ENCODE results near the gene PTMA.
A peak's percentile ranks its signal among the peaks of the same experiment; 100 is the strongest.
"Not testable (repeated sequence)": the region's sequence is repeated elsewhere in the genome, so short reads cannot be mapped to it uniquely, and the experiment has no call there.

The PTMA gene, protein sequence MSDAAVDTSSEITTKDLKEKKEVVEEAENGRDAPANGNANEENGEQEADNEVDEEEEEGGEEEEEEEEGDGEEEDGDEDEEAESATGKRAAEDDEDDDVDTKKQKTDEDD

DNA sequence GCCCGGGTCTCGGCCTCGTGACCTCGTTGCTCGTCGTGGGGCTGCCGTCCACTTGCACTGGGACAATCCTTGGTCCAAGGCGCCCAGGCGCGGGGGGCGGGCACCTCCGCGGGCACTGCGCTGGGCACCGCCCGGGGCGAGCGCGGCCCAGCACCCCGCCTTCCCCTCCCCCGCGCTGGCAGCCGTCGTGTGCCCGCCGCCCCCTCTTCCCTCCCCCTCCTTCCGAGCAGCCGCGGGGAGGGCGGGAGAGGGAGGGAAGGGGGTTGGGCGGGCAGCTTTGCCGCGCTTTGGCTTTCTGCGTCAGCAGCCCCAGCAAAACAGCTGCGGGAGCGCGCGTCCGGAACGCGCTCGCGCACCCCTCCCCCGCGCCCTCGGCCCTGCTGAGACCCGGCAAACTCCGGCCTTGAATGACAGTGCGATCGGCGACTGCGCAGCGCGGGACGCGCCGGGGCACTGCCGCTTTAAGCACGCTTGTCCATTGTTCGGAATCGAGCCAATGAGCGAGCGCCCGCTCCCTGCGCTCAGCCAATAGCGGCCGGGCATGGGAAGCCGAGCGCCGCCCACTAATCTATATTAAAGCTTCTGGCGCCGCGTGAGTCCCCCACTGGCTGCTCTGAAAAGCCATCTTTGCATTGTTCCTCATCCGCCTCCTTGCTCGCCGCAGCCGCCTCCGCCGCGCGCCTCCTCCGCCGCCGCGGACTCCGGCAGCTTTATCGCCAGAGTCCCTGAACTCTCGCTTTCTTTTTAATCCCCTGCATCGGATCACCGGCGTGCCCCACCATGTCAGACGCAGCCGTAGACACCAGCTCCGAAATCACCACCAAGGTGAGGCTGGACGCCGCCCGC, at the start of gene PTMA:
Gene PTMA (plus strand): TSS at position 599 of the 846 bp plus-strand sequence. CDS start 182 bp downstream, at position 781.
- peak; percentile 99 for DNase-seq (ENCODE audit: low read depth)

DNA sequence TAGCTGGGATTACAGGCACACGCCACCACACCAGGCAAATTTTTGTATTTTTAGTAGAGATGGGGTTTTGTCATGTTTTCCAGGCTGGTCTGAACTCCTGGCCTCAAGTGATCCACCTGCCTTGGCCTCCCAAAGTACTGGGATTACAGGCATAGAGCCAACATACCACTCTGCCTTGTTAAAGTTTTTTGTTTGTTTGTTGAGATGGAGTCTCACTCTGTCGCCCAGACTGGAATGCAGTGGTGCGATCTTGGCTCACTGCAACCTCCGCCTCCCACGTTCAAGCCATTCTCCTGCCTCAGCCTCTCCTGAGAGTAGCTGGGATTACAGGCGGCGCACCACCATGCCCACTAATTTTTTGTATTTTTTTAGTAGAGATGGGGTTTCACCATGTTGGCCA, 48.3 kb upstream of the PTMA start:
- DNase-seq (ENCODE audit: low read depth), result not testable (repeated sequence)

DNA sequence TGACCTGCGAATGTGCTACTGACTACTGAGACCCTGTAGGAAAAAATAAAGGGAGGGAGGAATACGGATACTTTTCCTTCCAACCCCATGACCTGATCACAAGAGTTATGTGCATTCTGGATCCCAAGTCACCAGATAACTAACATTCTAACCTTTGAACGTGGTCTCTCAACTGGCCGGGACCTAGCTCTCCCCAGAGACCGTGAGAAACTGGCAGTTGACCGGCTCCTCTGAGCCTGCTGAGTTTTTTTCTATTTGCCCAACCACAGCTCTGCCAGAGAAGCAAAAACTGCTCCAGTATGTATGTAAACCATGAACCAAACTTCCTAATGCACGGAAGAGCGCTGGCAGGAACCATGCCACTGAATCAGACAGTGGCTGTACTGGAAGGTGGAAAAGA, 47.5 kb upstream of the PTMA start:
- no peak for DNase-seq (ENCODE audit: low read depth)

DNA sequence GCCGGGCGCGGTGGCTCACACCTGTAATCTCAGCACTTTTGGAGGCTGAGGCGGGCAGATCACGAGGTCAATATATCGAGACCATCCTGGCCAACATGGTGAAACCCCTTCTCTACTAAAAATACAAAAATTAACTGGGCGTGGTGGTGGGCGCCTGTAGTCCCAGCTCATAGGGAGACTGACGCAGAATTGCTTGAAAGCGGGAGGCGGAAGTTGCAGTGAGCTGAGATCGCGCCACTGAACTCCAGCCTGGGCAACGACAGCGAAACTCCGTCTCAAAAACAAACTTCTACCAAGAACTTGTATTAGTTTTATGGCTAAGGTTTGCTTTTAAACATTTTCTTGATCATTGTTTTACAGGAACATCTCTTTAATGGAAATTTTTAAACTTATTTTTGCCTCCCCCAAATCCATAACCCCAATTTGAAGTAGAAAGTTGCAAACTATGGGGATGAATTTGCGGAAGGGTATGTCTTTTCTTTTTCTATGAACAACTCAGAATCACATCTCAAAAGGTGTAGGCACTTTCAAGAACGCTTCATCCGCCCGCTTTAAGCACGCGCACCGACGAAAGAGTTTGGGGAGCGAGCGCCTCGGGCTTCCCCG, 46.8 kb upstream of the PTMA start:
- DNase-seq (ENCODE audit: low read depth), result no peak

DNA sequence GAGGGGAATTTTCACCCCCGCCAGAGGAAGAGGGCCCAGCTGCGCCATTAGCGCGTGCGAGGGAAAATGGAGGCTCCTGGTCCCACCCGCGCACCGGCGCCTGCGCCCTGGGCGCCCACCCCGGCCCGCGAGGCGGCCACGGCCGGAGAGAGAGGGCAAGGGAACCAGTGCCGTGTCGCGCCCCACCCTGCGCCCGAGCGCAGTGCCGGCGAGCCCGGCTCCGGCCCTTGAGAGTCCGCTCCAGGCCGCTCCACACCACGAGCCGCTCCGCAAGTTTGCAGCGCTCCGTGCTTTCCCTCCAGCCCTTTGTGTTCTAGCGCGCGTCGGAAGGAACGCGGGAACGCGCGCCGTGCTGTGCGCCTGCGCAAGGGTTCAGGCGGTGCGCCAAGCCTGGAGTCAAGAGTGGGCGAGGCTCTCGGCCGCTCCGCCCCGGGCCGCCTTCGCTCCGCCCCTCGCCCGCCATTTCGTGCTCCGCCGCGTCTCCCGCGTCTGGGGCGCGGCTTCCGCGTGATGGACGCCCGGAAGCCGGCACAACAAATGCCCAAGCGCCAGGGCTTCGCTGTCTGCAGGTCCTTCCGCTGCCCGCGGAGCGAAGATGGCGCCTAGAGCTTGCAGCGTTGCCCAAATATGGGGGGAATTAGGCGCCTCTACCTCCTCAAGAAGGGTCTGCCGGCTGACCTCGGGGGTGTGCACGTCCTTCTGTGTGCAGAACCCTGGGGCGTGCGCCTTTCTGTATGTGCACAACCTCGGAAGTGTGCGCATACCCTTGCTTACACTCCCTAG, 46.1 kb upstream of the PTMA start:
- peak; percentile 95 for DNase-seq (ENCODE audit: low read depth)

DNA sequence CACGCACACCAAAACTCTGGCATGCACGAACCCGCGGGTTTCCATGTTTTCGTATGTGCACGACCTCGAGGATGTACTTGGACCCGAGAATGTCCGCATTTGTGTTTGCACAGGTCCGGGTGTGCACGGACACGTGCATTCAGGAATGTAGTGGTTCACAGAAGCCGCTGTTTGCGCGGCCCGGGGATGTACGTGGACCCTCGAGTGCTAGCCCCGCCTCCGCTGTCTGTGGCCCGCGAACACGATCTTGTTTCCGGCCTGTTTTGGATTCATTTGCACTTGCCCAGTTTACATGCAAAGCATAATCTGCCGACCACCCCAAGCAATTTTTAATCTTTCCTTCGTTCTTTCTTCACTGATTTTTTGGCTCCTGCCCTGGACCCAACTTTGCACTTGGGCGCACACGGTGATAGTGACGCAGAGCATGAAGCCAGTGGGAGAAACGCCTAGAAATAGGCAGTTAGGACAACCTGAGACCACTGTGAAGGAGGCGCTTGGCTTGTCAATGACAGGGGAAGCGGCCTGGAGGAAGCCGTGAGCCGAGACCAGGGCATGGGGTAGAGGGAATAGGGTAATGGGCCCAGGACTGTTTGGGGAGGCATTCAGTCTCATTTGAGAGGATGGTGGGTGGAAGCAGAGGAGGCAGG, 45.4 kb upstream of the PTMA start:
- DNase-seq (ENCODE audit: low read depth), result no peak

DNA sequence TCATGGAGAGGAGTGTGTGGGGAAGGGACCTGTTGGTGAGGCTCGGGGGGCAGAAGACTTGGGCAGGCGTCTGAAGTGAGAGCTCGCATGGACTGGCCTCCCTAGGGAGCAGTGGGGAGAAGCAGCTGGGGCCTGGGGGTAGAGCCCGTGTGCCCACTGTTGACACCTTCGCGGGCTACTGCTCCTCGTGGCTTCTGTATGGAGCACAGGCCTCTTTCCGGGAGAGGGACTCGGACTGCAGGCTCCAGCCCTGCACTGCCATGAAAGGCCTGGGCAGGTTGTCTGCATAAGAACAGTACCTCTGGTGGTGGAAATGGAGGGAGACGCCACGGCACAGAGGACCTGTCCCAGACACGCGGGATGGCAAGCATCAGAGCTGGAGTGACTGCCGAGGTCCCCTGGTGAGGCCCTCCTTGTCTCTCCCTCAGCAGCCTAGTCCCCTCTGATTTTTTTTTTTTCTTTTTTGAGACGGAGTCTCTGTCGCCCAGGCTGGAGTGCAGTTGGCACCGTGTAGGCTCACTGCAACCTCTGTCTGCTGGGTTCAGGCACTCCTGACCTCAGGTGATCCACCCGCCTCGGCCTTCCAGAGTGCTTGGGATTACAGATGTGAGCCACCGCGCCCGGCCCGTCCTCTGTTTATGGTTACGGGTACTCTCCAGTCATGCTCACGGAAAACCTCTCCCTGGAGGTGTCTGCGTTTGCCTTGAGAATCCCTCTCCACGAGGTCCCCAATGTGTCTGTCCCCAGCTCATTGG, 44.7 kb upstream of the PTMA start:
- no peak for DNase-seq (ENCODE audit: low read depth)

DNA sequence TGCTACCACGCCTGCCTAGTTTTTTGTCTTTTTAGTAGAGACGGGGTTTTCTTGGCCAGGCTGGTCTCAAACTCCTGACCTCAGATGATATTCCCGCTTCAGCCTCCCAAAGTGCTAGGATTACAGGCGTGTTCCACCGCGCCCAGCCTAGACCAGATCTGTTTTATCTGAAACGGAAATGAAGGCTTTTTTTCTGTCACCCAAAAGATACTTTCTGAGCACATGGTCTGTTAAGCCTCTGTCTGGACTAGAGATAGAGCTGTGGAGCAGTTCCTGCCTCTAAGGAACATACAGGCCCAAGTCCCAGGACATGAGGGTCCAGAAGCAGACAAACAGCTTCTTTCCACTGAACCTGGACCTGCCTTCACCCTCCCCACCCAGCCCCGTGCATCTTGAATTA, 43.6 kb upstream of the PTMA start:
- DNase-seq (ENCODE audit: low read depth), result no peak

DNA sequence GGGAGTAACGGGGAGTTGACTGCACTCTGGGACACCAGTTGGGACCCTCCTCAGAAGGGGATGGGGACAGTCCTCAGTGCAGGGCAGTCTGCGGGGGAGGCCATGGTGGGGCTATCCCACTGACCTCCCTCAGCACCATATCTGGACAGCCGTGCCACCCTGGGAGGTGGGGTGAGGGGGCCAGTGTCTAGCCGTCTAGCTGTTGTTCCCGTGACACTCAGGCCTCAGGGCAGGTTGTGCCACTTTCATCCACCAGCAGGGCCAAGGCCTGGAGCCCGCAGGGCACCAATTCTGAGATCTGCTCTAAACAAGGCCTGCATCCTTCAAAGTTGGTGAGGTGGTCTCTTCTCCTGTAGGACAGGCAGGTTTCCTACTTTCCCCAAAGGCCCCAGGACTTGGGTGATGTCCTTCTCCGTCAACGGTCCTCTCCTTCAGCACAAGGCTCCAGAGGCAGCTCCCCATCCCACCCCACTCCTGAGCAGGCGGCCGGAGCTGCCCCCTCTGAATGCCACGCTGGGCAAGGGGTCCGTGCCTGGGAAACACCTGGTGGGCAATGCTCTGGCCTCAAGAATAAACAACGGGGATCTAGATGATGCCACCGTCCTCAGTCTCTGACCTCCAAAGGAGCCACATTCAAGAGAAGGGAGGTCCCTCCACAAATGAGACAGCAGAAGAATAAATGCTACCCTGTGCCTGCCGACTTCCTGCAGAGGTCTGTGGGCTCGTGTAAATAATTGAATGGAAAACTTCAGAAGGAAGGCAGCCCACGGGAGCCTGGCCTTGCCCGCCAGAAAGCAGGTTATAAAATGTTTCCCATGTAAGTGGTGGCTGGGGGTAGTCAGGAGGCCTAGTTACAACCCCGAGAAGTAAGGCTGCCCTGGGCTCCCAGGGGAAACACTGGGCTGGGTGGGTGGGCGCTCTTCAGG, 42.8 kb upstream of the PTMA start:
- no peak for DNase-seq (ENCODE audit: low read depth)

DNA sequence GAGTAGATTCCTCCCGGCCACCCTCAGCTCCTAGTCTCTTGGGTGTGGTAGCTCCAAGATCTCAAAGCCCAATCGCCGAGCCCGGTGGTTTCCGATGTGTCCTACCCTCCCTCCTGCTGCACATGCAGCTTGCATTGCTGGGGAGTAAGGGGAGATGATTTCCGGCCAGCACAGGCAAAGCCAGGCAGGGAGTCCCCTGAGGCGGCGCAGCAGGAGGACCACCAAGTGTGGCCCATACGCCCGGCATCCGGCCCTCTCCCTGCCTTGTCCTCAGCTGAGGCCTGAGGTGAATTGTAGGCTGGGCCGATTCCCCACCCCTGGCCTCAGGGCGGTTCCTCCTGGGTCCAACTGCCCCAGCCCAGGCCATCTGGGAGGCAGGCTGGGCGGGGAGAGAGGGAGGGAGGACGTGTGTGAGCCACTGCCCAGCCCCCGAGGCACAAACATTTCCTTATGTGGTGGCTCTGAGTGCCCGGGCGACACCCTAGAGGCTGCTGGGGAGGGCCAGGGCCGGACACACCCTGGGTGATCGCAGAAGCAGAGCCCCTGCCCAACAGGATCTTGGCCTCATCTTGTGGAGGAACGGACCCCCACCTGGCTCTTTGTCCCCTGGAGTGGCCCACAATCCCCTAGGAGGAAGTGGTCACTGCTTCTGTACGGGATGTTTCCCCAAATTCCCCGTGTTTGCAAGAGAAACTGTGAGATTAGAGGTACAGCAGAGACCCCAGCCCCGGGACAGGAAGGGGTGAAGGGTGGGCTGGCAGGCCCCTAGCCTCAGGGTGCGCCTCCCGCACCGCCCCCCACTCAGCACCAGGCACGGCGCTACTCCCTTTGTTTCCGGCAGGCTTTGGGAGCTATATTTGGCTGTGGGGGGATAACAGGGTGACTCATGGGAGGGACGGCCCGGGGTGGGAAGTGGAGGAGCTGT, 41.9 kb upstream of the PTMA start:
- DNase-seq (ENCODE audit: low read depth), result no peak

DNA sequence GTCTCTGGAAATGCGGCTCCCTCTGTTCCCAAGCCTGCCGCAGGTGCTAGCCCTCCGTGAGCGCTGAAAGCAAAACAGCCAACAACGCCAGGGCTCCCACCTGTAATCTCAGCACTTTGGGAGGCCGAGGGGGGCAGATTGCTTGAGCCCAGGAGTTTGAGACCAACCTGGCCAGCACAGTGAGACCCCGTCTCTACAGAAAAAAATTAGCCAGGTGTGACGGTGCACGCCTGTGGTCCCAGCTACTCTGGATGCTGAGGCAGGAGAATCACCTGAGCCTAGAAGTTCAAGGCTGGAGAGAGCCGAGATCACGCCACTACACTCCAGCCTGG, 41.3 kb upstream of the PTMA start:
- DNase-seq (ENCODE audit: low read depth), result no peak

DNA sequence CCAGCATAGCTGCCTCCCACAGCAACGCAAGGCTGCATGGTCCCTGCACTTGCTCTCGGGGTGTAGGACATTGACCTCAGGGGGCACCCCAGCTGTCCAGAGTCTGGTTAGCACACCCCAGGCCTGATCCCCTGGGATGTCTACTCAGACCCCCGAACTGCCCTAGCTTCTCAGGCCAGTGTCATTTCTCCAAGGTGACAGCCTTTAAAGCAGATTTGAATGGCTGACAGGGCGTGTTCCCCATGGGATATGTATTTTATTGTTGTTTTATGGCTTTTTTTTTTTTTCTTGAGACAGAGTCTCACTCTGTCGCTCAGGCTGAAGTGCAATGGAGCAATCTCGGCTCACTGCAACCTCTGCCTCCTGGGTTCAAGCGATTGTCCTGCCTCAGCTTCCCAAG, 40.8 kb upstream of the PTMA start:
- DNase-seq (ENCODE audit: low read depth), result no peak

DNA sequence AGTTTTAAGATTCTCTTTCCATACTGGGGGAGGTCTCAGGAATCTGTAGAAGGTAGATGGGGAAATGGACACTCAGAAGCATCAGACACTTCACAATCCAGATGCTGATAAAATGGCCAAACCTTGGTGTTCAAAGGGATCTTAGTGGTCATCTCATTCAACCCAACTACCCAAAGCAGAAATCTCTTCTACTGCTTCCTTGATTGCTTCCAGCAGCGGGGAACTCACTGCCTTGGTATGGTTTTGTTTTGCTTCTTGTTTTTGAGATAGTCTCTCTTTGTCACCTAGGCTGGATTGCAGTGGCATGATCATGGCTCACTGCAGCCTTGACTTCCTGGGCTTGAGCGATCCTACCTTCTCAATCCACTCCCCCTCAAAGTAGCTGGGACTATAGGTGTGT, 39.3 kb upstream of the PTMA start:
- no peak for DNase-seq (ENCODE audit: low read depth)

DNA sequence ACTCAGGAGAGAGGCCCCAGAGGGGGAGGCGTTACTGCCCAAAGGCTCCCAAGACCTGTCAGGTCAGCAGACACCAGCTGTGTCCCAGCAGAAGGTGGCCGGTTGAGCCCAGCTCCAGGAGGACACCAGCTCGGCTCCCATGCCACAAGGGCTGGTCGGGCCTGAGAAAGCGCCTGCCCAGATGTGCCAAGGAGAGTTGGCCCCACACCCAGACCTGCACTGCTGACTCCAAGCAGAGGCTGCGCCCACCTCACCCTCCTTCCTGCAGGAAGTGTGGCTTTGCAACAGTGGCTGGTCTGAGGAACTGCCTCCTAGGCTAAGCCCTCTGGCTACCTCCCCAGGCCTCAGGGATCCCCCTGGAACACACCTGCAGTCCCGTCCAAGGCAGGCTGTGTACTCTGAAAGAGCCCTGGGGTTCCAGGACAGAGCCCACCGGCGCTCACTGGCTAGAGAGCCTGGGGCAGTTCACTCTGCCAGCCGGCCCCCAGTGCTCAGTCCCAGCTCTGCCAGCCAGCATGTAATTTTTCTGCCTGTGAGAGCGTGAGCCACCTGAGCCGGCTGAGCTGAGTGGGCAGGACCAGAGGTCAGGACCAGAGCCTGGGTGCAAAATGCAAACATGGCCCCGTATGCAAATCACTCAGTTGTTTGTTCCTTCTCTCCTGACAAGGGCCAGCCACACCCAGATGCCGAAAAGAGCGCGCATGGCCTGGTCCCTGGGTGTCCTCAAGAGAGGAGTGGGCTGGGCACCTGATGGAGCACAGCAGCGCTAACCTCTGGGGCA, 36.9 kb upstream of the PTMA start:
- no peak for DNase-seq (ENCODE audit: low read depth)

DNA sequence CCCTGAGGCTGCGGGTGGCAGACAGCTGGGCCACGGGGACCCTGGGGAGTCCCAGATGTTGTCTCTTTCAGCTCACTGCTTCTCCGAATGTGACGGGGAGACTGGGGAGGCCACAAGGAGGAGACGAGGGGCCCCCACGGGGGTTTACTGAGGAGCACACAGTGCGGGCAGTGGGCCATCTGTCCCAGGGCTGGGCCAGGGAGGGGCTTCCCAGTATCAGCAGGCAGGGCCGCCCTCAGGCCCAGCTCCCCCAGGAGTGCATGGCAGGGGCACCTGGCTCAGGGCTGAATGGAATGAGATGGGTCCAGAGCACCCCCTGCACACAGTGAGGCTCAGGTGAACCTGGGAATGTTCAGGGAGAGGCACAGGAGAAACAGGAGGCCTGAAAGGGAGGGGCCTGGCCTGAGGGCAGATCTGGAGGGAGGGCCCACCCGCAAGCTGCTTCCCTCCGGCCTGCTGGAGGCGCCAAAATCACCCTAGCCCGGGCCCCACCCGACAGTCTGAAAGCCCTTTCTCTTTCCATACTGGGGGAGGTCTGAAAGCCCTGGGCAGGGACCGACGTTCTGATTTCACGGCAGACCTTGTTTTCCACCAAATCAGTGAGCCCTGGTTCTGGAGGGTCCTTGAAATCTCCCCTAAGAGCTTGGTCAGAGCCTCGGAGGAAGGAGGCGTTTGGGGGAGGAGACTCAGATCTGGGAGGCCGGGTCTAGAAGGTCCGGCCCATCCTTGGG, 35.5 kb upstream of the PTMA start:
- no peak for DNase-seq (ENCODE audit: low read depth)

DNA sequence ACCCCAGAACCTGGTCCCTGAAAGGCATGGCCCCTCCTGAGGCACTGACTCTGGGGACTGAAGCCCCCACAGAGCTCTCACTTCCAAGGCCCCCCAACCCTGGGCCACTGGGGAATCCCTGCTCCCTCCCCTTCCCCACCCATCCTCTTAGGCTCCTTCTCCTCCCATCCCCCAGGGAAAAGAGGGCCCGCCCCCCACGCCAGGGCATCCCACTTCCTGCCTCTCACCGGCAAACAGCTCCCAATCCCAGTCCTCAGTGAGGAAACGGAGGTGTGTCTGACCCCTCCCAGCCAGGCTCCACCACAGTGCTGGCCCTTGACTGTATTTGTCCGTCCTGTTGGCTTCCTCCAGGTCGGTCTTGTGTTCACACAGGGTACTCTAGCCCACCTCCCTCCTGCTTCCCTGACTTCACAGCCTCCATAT, 35.0 kb upstream of the PTMA start:
- DNase-seq (ENCODE audit: low read depth), result no peak

DNA sequence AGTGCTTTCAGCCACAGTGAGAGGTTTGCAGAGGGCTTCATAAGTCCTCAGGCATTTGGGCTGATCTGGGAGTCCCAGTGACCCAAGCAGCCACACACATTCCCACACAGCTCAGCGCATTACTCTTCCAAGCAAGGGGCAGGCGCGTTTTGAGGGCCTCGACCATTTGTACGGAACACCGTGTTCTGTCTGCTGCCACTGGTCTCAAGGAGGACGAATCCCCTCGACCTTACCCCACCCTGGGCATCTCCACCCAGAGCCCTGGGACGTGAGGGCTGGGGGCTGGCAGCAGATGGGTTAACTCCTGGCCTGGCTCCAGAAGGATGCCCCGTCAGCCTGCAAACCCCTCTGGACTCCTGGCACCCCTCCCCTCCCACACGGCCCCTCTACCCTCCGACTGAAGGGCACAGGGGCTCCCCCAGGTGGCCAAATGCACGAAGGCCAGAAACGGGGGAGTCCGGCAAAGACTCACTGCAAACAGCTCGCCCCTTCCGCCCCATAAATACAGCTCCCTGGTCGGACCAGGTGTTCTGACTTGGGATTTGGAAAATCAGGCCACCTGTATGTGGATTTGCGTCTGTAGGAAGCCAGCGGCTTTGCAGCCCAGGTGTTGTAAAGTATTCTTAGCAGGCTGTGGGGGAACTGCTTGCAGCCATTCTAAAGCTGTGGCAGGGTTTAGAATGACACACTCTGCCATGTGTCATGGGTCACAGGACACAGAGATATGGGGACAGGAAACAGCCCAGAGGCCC, 33.6 kb upstream of the PTMA start:
- DNase-seq (ENCODE audit: low read depth), result peak; percentile 28

Data from stimulated activated CD8-positive, alpha-beta memory T cell treated with anti-CD3 and anti-CD28 coated beads, Interleukin-12 subunit alpha, Interleukin-12 subunit beta, amount 100 ng/mL, for 1 hour (primary cell).